GM19395 (cell line): Measurements from ENCODE around the gene DBN1.

Experiments used
- ATAC-seq: cut with Tn5 transposase; IDR thresholded peaks from one replicate; pipeline ENCODE4 v1.9.1; 2021; ENCODE audit warnings: mild to moderate bottlenecking, moderate library complexity; ENCODE audit not compliant: unreplicated experiment

The DBN1 gene

DNA sequence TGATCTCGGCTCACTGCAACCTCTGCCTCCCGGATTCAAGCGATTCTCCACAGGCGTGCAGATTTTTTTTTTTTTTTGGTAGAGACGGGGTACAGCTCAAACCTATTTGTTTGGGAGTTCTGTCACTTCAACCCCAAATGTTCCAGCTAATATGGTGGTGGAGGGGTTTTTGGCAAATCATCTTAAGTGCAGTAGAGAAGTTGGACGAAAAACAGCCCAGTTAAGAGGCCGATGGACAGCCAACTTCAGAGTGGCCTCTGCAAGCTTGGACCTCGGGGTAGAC is 27.6 kb downstream of the DBN1 start:
- no peak for ATAC-seq

DNA sequence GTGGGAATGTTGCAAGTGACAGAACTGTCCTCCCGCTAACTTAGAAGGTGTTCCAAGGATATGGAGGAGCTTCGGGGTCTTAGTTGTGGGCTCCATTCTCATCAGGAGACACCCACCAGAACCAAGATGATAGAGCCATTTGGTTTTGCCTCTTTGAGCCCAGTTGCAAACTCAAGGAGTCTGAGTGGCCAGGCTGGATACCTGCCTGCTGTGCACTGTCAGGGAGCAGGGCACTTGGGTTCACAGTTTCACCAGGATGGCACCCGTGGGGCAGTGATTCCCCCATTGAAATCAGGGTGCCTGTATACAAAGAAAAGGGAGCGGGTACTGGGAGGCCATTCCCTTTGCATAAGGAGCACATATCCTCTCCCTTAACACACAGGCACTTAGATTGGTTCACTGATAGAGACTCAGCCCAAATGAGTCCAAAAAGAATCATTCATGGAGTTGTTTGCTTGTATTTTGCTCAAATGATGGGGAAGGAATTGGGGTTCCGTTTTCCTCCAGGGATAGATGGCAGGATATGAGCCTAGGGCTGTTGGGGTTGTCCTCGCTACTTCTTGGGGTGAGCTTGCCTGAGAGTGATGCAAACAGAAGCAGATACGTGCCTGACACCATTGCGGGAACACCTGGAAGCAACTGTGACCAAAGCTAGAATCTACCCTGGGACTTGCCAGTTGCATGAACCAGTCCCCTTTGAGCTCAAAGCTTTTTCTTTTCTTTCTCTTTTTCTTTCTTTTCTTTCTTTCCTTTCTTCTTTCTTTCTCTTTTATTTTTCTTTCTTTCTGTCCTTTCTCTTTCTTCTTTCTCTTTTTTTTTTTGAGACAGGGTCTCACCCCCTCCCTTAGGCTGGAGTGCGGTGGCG is 28.1 kb downstream of the DBN1 start:
- ATAC-seq, result no peak

DNA sequence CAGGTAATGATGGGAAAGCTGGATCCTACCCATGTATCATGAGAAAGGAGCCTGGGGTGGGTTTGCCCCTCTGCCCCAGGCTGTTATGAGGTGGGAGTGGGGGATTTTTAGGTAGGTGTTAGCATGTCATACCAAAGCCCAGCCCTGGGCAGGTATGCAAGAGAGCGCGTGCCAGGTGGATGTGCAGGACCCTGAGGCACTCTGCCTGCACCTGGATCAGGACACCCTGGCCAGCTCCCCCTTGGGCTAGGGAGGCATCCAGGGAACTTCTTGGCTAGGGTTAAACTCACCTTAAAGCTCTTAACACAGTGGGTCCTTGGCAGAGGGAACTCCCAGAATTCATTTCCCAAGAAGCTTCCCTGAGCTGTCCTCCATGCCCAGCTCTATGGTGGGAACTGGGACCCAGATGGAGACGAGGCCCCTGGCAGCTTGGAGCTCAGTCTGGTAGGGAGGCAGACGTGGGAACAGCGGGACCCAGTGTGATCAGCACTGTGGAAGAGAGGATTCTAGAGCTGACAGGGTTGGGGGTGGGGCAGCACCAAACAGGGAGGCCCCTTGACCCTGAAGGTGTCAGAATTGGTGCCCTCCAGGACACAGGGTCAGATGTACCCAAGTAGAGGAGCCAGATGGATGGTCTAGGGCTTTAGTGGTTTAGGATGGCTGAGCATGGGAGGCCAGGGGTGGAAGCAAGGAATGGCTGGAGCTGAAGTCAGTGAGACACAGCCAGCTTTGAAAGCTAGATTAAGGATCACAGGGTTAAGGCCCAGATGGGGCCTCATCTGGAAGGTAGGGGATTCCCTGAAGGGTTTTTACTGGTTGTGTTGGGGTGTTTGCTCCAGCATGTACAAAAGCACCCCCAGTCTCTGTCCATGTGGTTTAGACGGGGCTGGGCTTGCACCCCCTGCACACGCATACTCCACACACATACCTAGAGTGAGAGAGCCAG is 29.1 kb downstream of the DBN1 start:
- no peak for ATAC-seq

DNA sequence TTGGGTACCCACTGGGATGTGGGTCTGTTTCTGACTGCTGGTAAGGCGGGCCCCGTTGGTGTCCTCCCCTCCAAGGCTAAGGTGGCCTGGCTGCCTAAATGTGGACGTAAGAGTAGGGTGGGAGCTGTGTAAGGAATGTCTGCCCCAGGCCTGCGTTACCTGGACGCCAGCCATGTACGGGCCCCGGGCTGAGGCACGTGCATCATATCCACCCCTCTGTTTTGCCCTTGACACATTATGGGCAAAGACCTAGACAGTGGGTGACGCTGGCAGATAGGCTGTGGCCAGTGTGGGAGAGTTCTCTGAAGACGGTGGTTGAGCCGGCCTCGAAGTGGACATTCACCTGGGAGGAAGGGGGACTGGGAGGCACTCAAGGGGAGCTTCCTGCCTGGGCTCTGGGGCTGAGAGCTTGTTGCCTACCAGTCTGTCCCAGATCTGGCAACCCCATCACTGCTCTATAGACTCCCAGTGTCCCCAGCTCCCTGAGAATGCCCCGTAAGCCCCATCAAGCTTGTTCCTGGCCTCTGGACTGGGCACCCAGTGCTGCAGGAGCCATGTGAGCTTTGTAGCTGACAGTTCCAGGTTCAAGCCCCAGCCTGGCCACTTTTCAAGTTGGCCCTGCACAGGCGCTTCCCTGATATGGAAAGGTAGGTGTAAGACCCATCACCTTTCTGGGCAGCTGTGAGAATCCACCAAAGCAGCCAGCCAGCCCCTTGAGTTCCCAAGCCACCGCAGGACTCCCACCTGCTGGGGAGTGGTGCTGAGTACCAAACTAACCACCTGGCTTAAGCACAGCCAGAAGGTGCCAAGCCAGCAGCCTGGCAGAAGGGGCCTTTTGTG is 30.1 kb downstream of the DBN1 start:
- no peak for ATAC-seq

DNA sequence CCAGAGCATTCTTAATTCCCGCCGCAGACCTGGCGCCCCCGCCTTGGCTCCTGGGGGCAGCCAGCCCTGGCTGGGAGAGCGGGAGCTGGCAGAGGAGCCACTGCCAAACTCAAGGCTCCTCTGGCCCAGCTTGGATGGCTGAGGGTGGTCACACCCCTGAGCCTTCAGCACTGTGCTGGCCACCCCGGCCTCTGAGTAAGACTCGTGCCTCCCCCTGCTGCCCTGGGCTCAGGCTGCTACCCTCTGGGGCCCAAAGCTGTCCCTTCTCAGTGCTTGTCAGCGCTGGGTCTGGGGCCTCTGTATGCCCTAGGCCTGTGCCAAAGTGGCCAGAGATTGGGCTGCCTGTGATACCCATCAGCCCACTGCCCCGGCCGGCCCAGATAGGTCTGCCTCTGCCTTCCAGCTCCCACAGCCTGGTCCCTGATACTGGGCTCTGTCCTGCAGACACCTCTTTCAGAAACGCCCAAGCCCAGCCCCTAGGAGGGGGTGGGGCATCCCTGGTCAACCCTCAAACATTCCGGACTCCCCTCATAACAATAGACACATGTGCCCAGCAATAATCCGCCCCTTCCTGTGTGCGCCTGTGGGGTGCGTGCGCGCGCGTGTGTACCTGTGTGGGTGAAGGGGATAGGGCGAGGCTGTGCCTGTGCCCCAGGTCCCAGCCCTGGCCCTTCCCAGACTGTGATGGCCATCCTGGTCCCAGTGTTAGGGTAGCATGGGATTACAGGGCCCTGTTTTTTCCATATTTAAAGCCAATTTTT is 31.2 kb downstream of the DBN1 start:
- no peak for ATAC-seq

DNA sequence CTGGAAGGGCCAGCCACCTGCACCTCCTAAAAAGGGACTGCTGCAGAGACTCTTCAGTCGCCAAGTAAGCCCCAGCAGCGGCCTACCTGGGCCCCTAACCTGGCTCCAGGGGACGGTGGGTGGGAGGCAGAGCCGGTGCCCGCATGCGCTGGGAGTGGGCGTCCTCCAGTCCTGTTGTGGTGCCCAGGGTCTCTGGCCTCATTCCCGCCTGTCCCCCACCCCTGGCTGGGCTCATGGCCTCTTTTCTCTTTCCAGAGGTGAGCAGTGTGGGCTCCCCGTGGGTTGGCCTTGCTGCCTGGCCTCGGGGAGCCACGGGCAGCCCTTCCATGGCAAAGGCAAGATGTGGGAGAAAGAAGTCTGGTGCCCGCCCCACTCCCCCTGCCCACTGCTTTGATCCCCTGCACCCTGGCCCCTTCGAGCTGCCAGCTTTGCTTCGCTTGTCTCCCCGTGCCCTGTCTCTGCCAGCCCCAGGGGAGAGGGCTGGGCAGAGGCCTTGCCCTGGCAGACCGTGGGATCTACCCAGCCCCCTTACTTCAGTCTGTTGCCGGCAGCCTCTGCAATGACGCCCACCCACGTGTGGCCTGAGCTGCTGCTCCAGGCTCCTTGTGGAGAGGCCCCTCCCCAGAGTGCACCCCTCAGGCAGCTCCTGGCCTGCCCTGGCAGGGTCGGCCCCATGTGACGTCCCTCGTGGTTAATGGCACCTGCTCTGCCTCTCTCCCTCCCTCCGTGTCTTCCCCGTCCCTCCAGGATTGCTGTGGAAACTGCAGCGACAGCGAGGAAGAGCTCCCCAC is 32.2 kb downstream of the DBN1 start:
- ATAC-seq, result no peak

DNA sequence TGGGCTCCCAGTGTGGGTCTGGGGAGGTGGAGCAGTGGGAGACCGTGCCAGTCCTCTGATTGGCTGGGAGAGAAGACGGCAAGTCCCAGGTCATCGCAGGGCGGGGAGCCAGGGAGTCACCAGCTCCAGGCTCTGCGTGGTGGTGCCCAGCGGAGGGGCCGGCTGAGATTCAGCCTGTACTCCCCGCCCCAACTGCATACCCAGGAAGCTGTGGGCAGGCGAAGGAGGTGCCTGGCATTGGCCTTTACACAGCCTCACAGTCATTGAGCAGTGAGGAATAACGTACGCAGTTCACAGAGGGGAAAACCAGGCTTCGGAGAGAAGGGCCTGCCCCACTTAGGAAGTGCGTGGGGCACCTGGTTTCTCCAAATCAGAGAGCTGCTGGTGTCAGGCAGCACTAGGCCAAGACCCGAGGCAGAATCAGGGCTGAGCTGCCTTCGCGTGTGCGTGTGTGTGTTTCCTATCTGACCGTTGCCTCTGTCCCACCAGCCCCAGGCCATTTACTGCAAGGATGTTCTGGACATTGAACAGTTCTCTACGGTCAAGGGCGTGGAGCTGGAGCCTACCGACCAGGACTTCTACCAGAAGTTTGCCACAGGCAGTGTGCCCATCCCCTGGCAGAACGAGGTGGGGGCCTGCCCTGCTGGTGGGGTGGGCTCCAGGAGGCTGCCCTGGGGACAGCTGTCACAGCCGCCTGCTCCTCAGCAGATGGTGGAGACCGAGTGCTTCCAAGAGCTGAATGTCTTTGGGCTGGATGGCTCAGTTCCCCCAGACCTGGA is 33.0 kb downstream of the DBN1 start:
- ATAC-seq, result no peak

DNA sequence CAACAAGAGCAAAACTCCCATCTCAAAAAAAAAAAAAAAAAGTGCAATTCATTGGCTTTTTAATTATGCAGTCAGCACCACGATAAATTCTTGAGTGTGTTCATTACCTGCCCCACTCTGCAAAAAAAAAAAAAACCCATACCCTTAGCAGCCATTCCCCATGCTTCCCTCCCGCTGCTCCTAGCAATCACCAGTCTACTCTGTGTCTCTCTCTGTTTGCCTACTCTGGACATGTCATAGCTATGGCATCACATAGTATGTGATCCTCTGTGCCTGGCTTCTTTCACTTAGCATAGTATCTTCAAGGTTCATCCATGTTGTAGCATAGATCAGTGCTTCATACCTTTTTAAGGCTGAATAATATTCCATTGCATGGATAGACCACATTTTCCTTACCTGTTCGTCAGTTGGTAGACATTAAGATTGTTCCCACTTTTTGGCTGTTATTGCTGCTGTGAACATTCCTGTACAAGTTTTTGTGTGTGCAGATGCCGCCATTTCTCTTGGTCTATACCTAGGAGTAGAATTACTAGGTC is 33.8 kb downstream of the DBN1 start:
- ATAC-seq, result no peak

DNA sequence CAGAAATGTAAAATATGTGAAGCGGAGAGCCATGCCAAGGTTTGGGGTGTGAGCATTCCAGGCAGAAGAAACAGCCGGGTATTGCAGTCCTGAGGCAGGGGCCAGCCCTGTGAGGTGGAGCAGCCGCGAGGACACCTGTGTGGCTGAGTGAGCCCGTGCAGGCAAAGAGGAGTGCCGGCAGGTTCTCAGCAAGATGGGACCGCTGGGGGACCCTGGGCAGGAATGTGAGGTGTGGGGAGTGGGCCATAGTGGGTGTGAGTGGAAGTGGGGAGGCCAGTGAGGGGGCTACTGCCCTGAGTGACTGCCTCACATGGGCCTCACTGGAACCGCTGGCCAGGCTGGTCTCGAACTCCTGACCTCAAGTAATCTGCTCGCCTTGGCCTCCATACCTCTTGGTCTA is 35.0 kb downstream of the DBN1 start:
- no peak for ATAC-seq

DNA sequence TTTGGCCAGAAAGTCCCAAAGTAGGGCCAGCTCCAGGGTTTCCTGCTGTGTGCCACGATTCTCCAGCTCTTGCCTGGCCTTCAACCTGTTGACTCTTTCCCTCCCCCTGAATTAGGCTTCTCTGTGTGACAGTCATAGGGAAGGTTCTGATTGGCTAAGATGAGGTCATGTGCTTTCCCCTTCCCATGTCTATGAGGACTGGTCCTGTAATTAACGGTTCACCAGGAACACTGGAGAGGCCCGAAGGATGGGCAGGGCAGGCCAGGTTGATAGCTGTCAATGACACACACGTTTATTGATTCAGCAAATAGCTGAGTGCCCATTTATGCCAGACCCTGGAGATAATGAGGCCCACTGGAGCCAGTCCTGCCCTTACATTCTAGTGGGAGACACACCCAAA is 35.8 kb downstream of the DBN1 start:
- no peak for ATAC-seq

DNA sequence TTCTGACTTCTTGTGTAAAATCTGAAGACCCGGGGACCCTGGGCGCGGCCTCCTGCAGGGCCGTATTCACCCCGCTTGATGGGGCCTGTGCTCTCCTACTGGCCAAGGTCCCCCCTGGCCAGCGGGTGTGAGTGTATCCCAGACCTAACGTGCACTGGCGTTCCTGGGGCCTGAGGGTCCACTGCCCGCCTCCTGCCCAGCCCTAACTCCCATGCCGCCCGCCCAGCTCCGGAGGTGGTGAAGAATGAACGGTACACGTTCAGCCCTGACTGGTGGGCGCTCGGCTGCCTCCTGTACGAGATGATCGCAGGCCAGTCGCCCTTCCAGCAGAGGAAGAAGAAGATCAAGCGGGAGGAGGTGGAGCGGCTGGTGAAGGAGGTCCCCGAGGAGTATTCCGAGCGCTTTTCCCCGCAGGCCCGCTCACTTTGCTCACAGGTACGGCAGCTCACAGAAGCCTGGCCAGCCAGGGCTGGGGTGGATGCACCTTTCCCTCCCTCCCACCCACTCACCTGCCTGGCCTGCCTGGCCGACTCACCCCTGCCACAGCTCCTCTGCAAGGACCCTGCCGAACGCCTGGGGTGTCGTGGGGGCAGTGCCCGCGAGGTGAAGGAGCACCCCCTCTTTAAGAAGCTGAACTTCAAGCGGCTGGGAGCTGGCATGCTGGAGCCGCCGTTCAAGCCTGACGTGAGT is 37.4 kb downstream of the DBN1 start:
- no peak for ATAC-seq

DNA sequence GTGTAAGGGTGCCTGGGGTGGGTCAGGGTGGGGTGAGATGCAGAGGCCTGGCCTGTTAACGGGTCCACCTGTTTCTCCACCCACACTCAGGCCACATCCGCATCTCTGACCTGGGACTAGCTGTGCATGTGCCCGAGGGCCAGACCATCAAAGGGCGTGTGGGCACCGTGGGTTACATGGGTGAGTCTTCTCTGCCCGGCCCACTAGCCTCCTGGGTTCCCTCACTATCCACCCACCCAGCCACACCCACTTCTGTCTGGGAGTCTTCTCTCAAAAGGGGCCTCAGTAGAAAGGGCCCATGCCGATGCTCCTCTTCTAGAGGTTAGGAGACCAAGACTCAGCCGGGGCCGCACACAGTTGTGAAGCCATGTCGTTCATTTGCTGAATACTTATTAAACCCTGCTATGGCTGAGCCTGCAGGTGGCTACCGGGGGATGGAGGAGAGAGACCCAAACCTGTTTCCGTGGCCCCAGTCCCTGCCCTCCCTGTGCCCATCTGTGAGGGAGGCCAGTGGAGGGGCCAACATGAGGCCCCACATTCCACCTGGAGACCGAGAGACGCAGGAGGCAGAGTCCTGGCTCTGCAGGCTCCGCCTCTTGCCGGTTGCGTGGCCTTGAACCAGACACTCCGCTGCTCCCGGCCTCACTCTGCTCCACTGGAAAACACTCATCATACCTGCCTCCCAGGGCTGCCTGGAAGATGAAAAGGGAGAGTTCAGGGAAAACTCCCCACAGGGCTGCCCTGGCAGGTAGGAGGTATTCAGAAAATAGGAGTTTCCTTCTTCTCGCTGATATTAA is 38.3 kb downstream of the DBN1 start:
- no peak for ATAC-seq

DNA sequence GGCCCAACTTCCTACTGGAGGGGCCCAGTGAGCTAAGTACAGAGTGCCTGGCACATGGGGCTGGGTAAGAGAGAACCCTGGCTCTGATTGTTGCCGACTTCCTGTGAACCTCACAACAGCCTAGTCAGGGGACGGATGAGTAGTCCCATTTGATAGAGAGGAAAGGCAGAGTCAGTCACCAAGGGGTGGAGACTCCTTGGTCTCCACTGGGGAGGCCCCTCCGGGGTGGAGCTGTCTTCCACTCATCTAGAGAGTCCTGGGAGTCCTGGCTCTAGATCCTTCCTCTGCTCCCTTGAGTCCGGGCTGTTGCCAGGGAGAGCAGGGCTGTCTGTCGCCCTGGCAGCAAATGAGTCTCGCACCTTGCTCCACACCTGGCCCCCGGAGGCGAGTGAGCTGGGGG is 39.0 kb downstream of the DBN1 start:
- no peak for ATAC-seq

DNA sequence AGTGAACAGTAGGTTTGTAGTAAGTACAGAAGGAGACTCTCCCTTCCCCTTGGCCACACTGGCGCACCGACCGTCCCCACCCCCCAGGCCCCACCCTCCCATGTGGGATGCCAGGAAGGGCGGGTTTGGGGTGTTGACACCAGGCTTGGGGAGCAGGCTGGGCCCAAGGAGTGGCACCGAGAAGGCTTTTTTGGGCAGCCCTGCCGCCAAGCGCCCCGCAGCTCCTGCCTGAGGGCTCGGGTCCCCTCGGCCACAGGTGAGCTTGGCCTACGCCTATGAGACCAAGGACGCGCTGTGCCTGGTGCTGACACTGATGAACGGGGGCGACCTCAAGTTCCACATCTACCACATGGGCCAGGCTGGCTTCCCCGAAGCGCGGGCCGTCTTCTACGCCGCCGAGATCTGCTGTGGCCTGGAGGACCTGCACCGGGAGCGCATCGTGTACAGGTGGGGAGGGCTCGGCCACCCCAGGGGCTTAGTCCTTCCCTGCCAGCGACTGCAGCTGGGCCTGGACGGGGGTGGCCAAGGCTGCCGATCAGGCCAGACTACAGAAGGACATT is 39.7 kb downstream of the DBN1 start:
- no peak for ATAC-seq

DNA sequence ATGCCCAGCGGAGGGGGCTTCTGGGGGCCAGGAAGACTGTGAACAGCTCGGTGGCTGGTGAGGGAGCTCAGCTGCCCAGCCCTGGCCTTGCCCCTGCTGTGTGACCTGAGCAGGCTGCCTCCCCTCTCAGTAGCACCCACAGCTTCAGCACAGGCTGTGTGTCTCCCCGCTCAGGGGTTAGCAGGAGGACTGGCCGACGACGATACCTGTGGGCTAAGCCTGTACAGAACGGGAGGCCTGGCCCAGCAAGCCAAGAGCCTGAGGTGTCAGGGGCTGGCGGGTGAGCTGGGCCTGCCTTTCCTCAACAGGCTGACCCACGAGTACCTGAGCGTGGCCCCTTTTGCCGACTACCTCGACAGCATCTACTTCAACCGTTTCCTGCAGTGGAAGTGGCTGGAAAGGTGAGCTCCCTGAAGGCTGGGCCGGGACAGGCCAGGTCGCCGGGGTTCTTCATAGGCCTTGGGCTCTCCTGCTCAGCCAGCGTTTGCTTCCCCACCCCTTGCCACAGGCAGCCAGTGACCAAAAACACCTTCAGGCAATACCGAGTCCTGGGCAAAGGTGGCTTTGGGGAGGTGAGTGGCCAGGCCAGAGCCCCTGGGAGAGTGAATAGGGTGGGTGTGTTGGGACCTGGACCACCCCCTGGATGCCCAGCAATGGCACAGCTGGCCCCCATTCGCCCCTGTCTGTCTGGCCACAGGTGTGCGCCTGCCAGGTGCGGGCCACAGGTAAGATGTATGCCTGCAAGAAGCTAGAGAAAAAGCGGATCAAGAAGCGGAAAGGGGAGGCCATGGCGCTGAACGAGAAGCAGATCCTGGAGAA is 40.4 kb downstream of the DBN1 start:
- no peak for ATAC-seq

DNA sequence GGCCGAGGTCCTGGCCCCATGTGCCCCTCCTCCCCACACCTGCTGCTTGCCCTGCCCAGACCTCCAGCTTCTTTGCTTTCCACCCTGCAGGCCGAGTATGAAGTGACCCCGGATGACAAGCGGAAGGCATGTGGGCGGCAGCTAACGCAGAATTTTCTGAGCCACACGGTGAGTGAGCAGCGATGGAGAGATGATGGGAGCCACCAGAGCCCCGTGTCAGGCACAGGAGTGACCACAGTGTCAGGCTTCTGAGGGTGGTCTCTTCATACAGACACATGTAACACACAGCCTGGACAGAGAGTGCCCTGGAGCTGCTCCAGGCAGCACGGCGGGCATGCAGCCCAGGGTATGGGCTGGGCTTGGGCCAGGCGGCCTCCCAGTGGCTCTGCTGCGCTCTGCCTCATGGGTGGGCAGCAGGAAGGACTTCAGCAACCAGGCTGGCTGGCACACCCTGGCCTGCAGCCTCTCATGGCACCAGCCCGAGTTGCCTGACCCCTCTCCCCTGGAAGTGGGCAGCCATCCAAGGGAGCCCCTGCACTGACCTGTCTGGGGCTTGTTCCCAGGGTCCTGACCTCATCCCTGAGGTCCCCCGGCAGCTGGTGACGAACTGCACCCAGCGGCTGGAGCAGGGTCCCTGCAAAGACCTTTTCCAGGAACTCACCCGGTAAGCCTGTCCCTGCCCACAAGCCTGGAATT is 41.1 kb downstream of the DBN1 start:
- ATAC-seq, result no peak
